HG03039 (cell line): ENCODE data around the gene CNR2.
"Not testable (repeated sequence)": the region's sequence is repeated elsewhere in the genome, so short reads cannot be mapped to it uniquely, and the experiment has no call there.

Source experiments
- ATAC-seq: cut with Tn5 transposase; IDR thresholded peaks from one replicate; pipeline ENCODE4 v1.9.1; 2021; ENCODE audit warnings: mild to moderate bottlenecking, moderate library complexity; ENCODE audit not compliant: unreplicated experiment

Gene CNR2

GRCh38 chr1:23916209-23917131 lies 3.3 kb upstream of the CNR2 start:
- ATAC-seq, result peak; percentile 46

- ATAC-seq, result no peak
These were observed 2.3 kb upstream of the CNR2 start for GRCh38 chr1:23915466-23915865.

GRCh38 chr1:23914921-23915320 lies 1.8 kb upstream of the CNR2 start:
- no peak for ATAC-seq

- ATAC-seq, result no peak
These were observed 1.2 kb downstream of the CNR2 start for GRCh38 chr1:23911921-23912320.

- no peak for ATAC-seq
These were observed 2.5 kb downstream of the CNR2 start for GRCh38 chr1:23910553-23911246.

- no peak for ATAC-seq
These were observed 3.0 kb downstream of the CNR2 start for GRCh38 chr1:23910144-23910543.

- no peak for ATAC-seq
These were observed 3.8 kb downstream of the CNR2 start for GRCh38 chr1:23909412-23909811.

- ATAC-seq, result no peak
These were observed 4.5 kb downstream of the CNR2 start for GRCh38 chr1:23908453-23909341.

- ATAC-seq, result no peak
These were observed 6.4 kb downstream of the CNR2 start for GRCh38 chr1:23906731-23907130.

- ATAC-seq, result no peak
These were observed 7.6 kb downstream of the CNR2 start for GRCh38 chr1:23905461-23906025.

- no peak for ATAC-seq
These were observed 8.3 kb downstream of the CNR2 start for GRCh38 chr1:23904748-23905357.

GRCh38 chr1:23903754-23904153 lies 9.4 kb downstream of the CNR2 start:
- no peak for ATAC-seq

- no peak for ATAC-seq
These were observed 10.6 kb downstream of the CNR2 start for GRCh38 chr1:23902321-23903278.

GRCh38 chr1:23900017-23900416 lies 13.1 kb downstream of the CNR2 start:
- ATAC-seq, result not testable (repeated sequence)

GRCh38 chr1:23899070-23899469 lies 14.1 kb downstream of the CNR2 start:
- ATAC-seq, result no peak

- ATAC-seq, result no peak
These were observed 16.1 kb downstream of the CNR2 start for GRCh38 chr1:23897083-23897482.

GRCh38 chr1:23896491-23896890 lies 16.7 kb downstream of the CNR2 start:
- ATAC-seq, result no peak

- no peak for ATAC-seq
These were observed 17.2 kb downstream of the CNR2 start for GRCh38 chr1:23895993-23896392.

- ATAC-seq, result no peak
These were observed 18.1 kb downstream of the CNR2 start for GRCh38 chr1:23895082-23895481.
